HCT116 (cell line): ENCODE results near the gene SLC44A2. TPM values are rescaled to one million over a fixed set of nuclear protein-coding genes. Genes with fewer than 3 reads are reported as not detected.

ENCODE experiments used
- ATAC-seq: fragments of 200-7000 bp; cut with Tn5 transposase; 2 replicates; pipeline ENCODE4 v1.9.1; 2020; ENCODE audit warnings: mild to moderate bottlenecking, moderate library complexity
- BruUV-seq: library from RNA; stranded (reverse); fragments of 400-500 nt; replicated peaks from 2 replicates; lab custom pipeline; 2021; lab: Mats Ljungman, UMichigan
- CTCF ChIA-PET: fragments of 300-600 bp; sonication (Branson Sonifier 250); formaldehyde crosslinking; loops from one replicate; lab custom pipeline; 2021; ENCODE audit warnings: antibody characterized with exemption; lab: Charles Lee
- POLR2A ChIA-PET: fragments of 300-600, 350-600 bp; sonication (Branson Sonifier 250); formaldehyde crosslinking; loops from one replicate; lab custom pipeline; 2021; ENCODE audit warnings: antibody characterized with exemption; lab: Charles Lee
- RAD21 ChIA-PET, 2 experiments: fragments of 300-600 bp; sonication (Branson Sonifier 250); formaldehyde crosslinking; loops; one replicate each; lab custom pipeline; 2023; ENCODE audit warnings: low total read pairs in 2 of 2; ENCODE audit not compliant: uncharacterized antibody in 2 of 2, unreplicated experiment in 2 of 2, low non-redundant PET in 1 of 2; lab: Charles Lee
- DNase-seq: peaks from one replicate; pipeline ENCODE4 v3.0.0-alpha.2; 2010; ENCODE audit warnings: low read depth, low spot score
- H2AFZ ChIP-seq: fragments of 200-600 bp; shearing (Covaris generic), sonication (generic); 2 replicates; pipeline ENCODE4 v1.6.1; 2017; ENCODE audit warnings: low read depth, mixed run types, mixed read lengths, antibody characterized with exemption, low read length; ENCODE audit not compliant: poor library complexity, severe bottlenecking
- H3K27ac ChIP-seq: 2 replicates; pipeline ENCODE4 v1.5.1; 2012; ENCODE audit warnings: low read depth, low read length
- H3K27me3 ChIP-seq: fragments of 200-600 bp; sonication (generic); 2 replicates; pipeline ENCODE4 v1.6.1; 2016; ENCODE audit warnings: mixed run types, low read length, mixed read lengths; ENCODE audit not compliant: insufficient read depth
- H3K36me3 ChIP-seq, 2 experiments: fragments of 200-500 bp in 1 of 2; fragments of 200-600 bp in 1 of 2; sonication (Bioruptor generic) in 1 of 2; sonication (generic) in 1 of 2; 2 replicates each; pipeline versions ENCODE4 v1.5.1 to v1.6.1; 2014 to 2016; ENCODE audit warnings: low read length in 2 of 2, inconsistent platforms in 1 of 2, mixed read lengths in 1 of 2, mixed run types in 1 of 2; ENCODE audit not compliant: insufficient read depth in 2 of 2, control insufficient read depth in 1 of 2
- H3K4me1 ChIP-seq, 2 experiments: fragments of 200-600 bp in 1 of 2; sonication (generic) in 1 of 2; 2 replicates each; pipeline versions ENCODE4 v1.5.1 to v1.6.1; 2012 to 2017; ENCODE audit warnings: low read length in 2 of 2, inconsistent platforms in 1 of 2, mild to moderate bottlenecking in 1 of 2, mixed read lengths in 1 of 2, mixed run types in 1 of 2, moderate library complexity in 1 of 2; ENCODE audit not compliant: insufficient read depth in 2 of 2, control insufficient read depth in 1 of 2
- H3K4me2 ChIP-seq: fragments of 200-600 bp; sonication (generic); 2 replicates; pipeline ENCODE4 v1.6.1; 2017; ENCODE audit warnings: mixed run types, low read length, mixed read lengths
- H3K4me3 ChIP-seq, 2 experiments: fragments of 200-600 bp in 1 of 2; sonication (generic) in 1 of 2; replicated peaks in 1 of 2; 2 replicates each; pipeline ENCODE4 v1.5.1; 2011 to 2016; ENCODE audit warnings: low read length in 2 of 2, control low read depth in 1 of 2, low read depth in 1 of 2, mild to moderate bottlenecking in 1 of 2, mixed read lengths in 1 of 2, mixed run types in 1 of 2
- H3K79me2 ChIP-seq: fragments of 200-600 bp; sonication (generic); 2 replicates; pipeline ENCODE4 v1.6.1; 2017; ENCODE audit warnings: mild to moderate bottlenecking, mixed run types, low read length, moderate library complexity, mixed read lengths; ENCODE audit not compliant: insufficient read depth
- H3K9ac ChIP-seq: fragments of 200-600 bp; sonication (generic); 2 replicates; pipeline ENCODE4 v1.6.1; 2016; ENCODE audit warnings: low read length, mixed read lengths
- H3K9me2 ChIP-seq: fragments of 200-600 bp; sonication (generic), shearing (Covaris generic); 2 replicates; pipeline ENCODE4 v1.6.1; 2017; ENCODE audit warnings: mixed run types, mild to moderate bottlenecking, moderate library complexity; ENCODE audit not compliant: insufficient read depth
- H3K9me3 ChIP-seq, 2 experiments: fragments of 200-500 bp in 1 of 2; fragments of 200-600 bp in 1 of 2; sonication (Bioruptor generic) in 1 of 2; sonication (generic) in 1 of 2; 2 replicates each; pipeline ENCODE4 v1.6.1; 2014 to 2017; ENCODE audit warnings: low read length in 2 of 2, mixed read lengths in 2 of 2, inconsistent platforms in 1 of 2, low read depth in 1 of 2, mild to moderate bottlenecking in 1 of 2, mixed run types in 1 of 2, moderate library complexity in 1 of 2; ENCODE audit not compliant: control insufficient read depth in 1 of 2, insufficient read depth in 1 of 2
- H4K20me1 ChIP-seq: fragments of 200-600 bp; sonication (generic), shearing (Covaris generic); 2 replicates; pipeline ENCODE4 v1.6.1; 2017; ENCODE audit warnings: mixed run types, mild to moderate bottlenecking, moderate library complexity; ENCODE audit not compliant: insufficient read depth
- EGR1 ChIP-seq: IDR thresholded peaks from 2 replicates; pipeline ENCODE4 v1.6.1; 2012; ENCODE audit warnings: low read depth
- EZH2 ChIP-seq: fragments of 200-600 bp; sonication (generic); IDR thresholded peaks from 2 replicates; pipeline ENCODE4 v1.6.1; 2017; ENCODE audit warnings: antibody characterized with exemption, mixed run types
- EZH2phosphoT487 ChIP-seq: fragments of 200-600 bp; IDR thresholded peaks from 2 replicates; pipeline ENCODE4 v1.6.1; 2018; ENCODE audit warnings: antibody characterized with exemption, borderline replicate concordance
- POLR2A ChIP-seq: IDR thresholded peaks from 2 replicates; pipeline ENCODE4 v1.7.0; 2011; ENCODE audit warnings: borderline replicate concordance; ENCODE audit not compliant: insufficient read depth, insufficient read length; ENCODE audit errors: extremely low read depth
- YY1 ChIP-seq: IDR thresholded peaks from 2 replicates; pipeline ENCODE4 v1.6.1; 2011; ENCODE audit warnings: low read length, low read depth, moderate library complexity, mild to moderate bottlenecking; ENCODE audit not compliant: insufficient replicate concordance; ENCODE audit errors: extremely low read depth
- ZNF274 ChIP-seq: fragments of 200-500 bp; sonication (Bioruptor generic); IDR thresholded peaks from 2 replicates; pipeline ENCODE4 v1.6.1; 2014; ENCODE audit warnings: mild to moderate bottlenecking, low read depth, low read length, inconsistent platforms
- intact Hi-C: fragments of 100-400 bp; cut with micrococcal nuclease; formaldehyde crosslinking; loops from 2 replicates; pipeline ENCODE4 v1.10.0; 2022
- total RNA-seq: library from RNA; stranded (reverse); gene quantifications from one replicate; pipeline ENCODE4 v1.2.1, GENCODE V29; 2021; ENCODE audit not compliant: unreplicated experiment
- TF ChIP-seq, protein P1 (sequence below): IDR thresholded peaks from 2 replicates; pipeline ENCODE4 v1.6.1; 2012; ENCODE audit warnings: low read depth

Gene SLC44A2
- total RNA-seq, 1 experiment from 2014 or later = 90.9 TPM

DNA sequence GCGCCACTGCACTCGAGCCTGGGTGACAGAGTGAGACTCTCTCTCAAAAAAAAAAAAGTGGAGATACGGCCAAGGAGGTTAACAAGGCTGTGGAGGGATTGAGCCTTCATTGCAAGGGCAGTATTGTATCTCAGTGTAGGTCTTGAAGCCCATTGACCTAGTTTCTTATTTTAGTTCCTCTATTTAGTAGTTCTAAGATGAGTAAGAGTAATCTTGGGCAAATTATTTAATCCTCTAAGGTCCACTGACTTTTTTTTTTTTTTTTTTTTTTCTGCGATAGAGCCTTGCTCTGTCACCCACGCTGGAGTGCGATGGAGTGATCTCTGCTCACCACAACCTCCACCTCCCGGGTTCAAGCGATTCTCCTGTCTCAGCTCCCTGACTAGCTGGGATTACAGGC, 14.5 kb downstream of the SLC44A2 start:
- RAD21 ChIA-PET = no interaction called here
- H3K79me2 ChIP-seq = no peaks in the 10 kb centered on the region
- no peaks in the 10 kb centered on the region for H4K20me1 ChIP-seq
- H3K27ac ChIP-seq = no peak overlapping the region
- no peaks in the 10 kb centered on the region for H3K9me3 ChIP-seq
- H3K9me2 ChIP-seq = no peaks in the 10 kb centered on the region
- H3K36me3 ChIP-seq = peaks cover 34 to 35% of the 10 kb centered on the region in 2 experiments; a peak in 3 of 4 replicates
- no peak for DNase-seq
- no peak for TF ChIP-seq EGR1
- TF ChIP-seq ZNF274 = no peak
- no peak for TF ChIP-seq EZH2
- no peak for TF ChIP-seq YY1
- no peak for TF ChIP-seq EZH2phosphoT487
- TF ChIP-seq POLR2A = no peak
- TF ChIP-seq, protein P1, sequence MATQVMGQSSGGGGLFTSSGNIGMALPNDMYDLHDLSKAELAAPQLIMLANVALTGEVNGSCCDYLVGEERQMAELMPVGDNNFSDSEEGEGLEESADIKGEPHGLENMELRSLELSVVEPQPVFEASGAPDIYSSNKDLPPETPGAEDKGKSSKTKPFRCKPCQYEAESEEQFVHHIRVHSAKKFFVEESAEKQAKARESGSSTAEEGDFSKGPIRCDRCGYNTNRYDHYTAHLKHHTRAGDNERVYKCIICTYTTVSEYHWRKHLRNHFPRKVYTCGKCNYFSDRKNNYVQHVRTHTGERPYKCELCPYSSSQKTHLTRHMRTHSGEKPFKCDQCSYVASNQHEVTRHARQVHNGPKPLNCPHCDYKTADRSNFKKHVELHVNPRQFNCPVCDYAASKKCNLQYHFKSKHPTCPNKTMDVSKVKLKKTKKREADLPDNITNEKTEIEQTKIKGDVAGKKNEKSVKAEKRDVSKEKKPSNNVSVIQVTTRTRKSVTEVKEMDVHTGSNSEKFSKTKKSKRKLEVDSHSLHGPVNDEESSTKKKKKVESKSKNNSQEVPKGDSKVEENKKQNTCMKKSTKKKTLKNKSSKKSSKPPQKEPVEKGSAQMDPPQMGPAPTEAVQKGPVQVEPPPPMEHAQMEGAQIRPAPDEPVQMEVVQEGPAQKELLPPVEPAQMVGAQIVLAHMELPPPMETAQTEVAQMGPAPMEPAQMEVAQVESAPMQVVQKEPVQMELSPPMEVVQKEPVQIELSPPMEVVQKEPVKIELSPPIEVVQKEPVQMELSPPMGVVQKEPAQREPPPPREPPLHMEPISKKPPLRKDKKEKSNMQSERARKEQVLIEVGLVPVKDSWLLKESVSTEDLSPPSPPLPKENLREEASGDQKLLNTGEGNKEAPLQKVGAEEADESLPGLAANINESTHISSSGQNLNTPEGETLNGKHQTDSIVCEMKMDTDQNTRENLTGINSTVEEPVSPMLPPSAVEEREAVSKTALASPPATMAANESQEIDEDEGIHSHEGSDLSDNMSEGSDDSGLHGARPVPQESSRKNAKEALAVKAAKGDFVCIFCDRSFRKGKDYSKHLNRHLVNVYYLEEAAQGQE = no peak
- no TSS peak for BruUV-seq
- no peak overlapping the region for H3K9ac ChIP-seq
- peaks cover 5 to 9% of the 10 kb centered on the region in 2 experiments; a peak in 3 of 4 replicates for H3K4me1 ChIP-seq
- CTCF ChIA-PET = no interaction called here
- no peaks in the 10 kb centered on the region for H3K27me3 ChIP-seq
- ATAC-seq = no peak
- H3K4me2 ChIP-seq = no peak overlapping the region
- no peak overlapping the region for H2AFZ ChIP-seq
- intact Hi-C loops = no loop called here
- H3K4me3 ChIP-seq = no peak overlapping the region
- POLR2A ChIA-PET = no interaction called here
